ENCODE results near the gene FBXL5. TPM values are rescaled to one million over a fixed set of nuclear protein-coding genes. Genes with fewer than 3 reads are reported as not detected.

The FBXL5 gene
- total RNA-seq: 58.4 and 67.4 TPM in 2 replicates

GRCh38 chr4:15655223-15656037 lies at the start of gene FBXL5:
FBXL5 (minus strand) TSS chr4:15655357; CDS start chr4:15655287, 70 bp downstream.

GRCh38 chr4:15702941-15703403 lies 47.8 kb upstream of the FBXL5 start, which contains the start of gene BST1:
BST1 (plus strand) TSS chr4:15703065; CDS start chr4:15703145, 80 bp downstream.

GRCh38 chr4:15681372-15682241 lies 26.4 kb upstream of the FBXL5 start, which contains the start of gene FAM200B:
FAM200B (plus strand) TSS chr4:15681827; CDS start chr4:15686978, 5,151 bp downstream.

Other genes starting within 250 kb of the FBXL5 start
- 0.20 and 0.73 TPM in 2 replicates for gene C1QTNF7, start 227.3 kb downstream of the FBXL5 start, total RNA-seq
- gene CC2D2A, start 185.5 kb downstream of the FBXL5 start, total RNA-seq: 24.6 and 25.2 TPM in 2 replicates
- gene FAM200B, start 26.5 kb upstream of the FBXL5 start, total RNA-seq: 11.3 and 13.6 TPM in 2 replicates
- 5.3 and 5.9 TPM in 2 replicates for gene BST1, start 47.7 kb upstream of the FBXL5 start, total RNA-seq
- gene CD38, start 123.0 kb upstream of the FBXL5 start, total RNA-seq: under 0.01 TPM in 1 of 2 replicates, not detected in the other